Middle frontal gyrus (tissue), 1 donor: ENCODE results near the gene TEAD3.

ENCODE experiments used
- DNase-seq: peaks from one replicate; pipeline ENCODE4 v3.0.0-alpha.2; 2015; ENCODE audit warnings: low spot score; ENCODE audit errors: extremely low spot score

TEAD3 gene

DNA sequence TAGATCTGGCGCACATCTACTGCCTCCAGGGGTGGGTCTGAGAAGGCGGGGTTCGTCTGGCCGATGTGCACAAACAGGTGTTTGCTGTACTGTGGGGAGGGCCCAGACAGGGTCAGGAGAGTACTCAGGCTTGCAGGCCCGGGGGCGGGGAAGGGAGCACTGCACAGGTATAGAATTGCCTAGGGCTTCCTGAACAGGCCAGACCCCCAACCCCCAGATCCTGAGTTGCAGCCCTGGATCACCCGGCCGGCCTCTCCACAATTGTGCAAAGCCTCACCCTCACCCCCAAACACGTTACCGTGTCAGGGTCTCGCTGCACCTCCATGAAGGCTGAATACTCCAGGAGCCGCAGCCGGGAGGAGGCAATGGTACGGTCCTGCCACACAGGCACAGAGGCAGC, 20.9 kb downstream of the TEAD3 start:
- DNase-seq = no peak

DNA sequence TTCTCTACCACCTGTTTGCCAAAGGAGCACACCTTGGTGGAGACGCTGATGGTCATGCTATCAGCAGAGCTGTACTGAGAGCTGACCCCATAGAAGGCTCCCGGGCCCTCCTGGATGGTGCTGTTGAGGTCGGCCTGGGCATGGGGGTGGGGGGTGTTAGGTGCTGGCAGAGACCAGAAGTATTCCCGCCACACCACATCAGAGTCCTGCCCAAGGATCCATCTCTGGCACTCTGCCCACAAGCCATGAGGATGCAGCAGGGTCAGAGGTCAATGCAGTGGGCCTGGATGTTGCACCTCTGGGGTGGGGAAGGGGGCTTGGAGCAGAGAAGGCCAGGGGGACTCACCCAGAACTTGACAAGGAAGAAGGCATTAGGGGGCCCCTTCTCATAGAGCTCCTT, 21.3 kb downstream of the TEAD3 start:
- DNase-seq = no peak

DNA sequence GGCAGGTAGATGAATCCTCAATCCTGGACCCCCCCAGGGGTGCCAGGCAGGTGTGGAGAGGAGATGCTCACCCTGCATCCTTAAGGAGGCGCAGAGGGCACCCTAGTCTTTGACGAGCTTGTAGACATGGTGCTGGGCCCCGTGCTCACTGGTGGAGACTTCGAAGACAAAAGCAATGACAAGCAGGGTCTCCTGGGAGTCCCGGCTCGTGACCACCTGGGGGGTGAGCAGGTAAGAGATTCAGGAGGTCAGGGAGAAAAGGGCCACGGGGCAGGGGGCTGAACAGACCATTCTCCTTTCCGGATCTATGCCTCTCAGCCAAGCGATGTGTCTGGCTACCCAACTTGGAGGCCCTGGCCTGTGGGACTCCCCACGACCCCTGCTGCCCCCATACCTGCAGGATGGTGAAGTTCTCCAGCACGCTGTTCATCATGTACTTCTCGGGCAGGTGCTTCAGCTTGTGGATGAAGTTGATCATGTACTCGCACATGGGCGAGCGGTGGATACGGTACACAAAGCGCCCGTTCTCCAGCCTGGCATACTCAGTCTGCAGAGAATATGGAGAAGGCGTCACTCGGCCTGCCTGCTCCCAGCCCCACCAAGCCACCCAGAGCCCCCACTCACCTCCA, 21.8 kb downstream of the TEAD3 start:
- DNase-seq = no peak

DNA sequence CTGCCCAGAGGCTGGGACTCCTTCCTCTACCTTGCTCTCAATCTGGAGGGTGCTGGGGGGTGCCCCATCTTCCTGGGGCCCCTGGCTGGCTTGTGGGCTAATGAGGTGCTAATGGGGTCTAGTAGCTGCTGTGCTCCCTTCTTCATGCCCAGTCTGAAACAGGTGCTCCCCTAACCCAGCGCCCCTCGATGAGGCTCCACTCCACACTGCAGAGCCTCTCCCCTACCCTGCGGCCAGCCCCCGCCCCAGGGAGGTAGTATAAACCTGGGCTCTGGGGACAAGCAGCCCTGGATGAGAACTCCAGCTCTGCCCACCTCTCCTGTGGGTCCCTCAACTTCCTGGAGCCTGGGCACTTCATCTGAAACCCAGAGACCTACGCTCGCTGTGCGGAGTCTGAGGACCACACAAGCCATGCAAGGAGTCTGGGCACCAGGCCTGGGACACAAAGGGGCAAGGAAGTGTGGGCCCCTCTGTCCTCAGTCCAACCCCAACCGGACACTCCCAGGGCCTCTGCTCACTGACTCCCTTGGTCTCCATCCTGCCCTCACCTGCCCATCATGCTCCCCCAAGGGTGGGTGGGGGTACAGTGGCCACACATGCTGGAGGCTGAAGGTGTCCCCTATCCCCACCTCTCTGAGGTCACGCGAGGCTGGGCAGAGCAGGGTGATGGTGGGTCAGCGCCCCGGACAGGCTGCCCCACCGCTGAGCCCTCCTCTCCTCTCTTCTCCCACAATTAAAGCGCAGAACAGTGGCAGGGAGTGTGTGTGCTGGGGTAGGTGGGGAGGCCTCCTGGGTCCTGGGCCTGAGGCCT, 22.5 kb downstream of the TEAD3 start:
- DNase-seq = no peak

DNA sequence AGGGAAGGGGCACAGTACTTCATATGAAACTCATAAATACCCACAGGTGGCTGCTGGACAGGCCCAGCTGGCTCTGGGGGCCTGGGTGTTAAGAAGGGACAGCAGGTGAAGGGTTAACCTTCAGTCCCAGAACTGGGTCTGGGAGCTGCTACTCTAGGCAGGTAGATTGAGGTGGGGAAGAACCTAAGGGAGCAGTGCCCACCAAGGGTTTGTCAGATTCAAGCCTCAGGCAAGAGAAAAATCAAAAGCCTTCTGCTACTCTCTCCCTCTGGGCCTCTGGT, 23.1 kb downstream of the TEAD3 start:
- no peak for DNase-seq

DNA sequence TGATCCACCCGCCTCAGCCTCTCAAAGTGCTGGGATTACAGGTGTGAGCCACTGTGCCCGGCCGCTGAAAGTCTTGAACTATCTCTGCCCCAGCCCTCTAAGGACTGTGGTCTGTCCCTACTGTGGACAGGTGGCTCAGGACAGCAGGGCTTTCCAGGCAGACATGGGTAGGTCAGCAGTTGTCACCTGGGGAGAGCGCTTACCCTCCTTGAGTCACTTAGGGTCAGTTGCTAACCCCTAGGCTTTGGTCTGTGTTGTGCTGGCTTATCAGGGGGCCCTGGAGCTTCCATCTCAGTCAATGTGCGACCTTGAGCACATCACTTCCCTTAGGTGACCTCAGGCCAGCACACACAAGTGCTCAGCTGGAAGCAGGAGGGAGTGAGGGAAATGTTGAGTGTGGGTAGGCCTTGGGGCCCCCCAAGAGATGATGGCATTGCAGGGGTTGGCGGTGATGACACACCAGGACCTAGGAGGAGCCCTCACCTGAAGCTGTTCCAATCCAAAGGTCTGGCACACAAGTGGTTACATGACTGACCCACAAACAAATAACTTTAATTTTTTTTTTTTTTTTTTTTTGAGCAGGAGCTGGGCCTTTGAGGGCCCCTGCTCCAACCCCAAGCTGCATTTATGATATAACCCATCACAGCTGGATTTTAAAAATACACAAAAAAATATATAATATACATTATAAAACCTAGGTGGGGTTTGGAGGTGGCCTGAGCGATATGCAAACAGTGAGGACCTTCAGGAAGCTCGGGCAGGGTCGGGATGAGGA, 23.6 kb downstream of the TEAD3 start:
- DNase-seq = no peak

DNA sequence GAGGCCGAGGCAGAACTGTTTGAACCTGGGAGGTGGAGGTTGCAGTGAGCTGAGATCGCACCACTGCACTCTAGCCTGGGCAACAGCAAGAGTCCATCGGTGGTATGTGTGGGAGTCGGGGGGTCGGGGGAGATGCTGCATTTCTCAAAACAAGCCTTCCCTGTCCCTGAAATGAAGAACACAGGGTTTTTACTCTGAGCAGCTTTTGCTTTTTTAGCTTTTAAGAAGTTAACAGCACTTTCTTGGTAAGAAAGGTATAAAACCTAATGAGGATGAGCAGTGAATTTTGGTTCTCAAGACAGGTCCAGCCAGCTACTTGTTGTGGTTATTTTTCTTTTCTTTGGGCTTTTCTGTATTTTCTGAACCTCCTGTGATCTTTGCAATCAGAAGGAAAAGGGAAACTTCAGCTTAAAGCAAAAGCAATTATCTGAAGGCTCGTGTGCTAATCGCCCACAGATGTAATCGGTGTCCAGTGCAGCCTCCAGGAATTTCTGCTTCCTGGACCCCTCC, 25.0 kb downstream of the TEAD3 start:
- no peak for DNase-seq

DNA sequence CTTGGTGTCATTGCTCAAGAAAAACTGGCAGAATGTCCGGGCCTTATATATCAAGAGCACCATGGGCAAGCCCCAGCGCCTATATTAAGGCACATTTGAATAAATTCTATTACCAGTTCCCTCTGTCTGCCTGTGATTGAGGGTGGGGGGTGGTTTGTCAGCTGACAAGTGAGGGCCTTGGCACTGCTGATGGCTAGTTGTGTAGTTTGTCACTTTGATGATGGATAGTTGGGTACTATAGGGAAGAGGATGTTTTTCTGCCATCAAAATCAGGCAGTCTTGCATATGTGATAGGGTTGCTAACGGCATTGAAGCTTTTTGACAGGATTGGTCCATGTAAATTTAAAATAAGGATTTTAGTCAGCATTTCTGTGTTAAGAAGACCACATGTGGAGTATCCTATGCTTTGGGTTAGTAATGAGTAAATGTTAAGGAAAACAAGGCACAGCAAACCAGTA, 26.2 kb downstream of the TEAD3 start:
- DNase-seq = no peak

DNA sequence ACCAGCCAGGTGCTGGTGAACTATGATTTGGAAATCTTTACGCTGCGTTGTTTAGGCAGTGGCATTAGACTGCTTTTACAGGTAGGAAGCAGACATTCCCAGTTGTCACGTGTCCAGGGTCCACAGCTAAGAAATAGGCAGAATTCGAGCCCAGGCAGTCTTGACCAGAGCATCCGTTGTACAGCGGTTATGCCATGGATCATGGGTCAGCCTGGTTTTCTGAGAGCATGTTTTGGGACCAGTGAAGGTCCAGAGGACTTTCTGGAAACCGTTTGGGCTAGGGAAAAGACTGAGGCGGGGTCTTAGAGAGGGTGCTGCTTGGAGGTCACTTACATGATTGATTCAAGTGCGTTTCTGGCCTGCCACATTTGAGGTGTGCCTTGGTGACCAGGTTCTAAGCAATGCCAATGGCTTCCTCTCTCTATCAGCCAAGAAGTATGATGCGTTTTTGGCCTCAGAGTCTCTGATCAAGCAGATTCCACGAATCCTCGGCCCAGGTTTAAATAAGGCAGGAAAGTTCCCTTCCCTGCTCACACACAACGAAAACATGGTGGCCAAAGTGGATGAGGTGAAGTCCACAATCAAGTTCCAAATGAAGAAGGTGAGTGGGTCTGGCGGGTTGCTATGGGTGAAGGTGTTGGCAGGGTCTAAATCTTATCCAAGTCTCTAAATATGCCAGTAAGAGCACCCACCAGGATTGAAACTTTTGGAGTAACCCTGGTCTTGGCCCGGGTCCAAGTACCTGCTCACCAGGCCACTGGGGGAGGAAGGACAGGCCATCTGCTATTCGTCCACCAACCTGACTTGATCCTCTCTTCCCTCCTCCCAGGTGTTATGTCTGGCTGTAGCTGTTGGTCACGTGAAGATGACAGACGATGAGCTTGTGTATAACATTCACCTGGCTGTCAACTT, 26.9 kb downstream of the TEAD3 start:
- no peak for DNase-seq

DNA sequence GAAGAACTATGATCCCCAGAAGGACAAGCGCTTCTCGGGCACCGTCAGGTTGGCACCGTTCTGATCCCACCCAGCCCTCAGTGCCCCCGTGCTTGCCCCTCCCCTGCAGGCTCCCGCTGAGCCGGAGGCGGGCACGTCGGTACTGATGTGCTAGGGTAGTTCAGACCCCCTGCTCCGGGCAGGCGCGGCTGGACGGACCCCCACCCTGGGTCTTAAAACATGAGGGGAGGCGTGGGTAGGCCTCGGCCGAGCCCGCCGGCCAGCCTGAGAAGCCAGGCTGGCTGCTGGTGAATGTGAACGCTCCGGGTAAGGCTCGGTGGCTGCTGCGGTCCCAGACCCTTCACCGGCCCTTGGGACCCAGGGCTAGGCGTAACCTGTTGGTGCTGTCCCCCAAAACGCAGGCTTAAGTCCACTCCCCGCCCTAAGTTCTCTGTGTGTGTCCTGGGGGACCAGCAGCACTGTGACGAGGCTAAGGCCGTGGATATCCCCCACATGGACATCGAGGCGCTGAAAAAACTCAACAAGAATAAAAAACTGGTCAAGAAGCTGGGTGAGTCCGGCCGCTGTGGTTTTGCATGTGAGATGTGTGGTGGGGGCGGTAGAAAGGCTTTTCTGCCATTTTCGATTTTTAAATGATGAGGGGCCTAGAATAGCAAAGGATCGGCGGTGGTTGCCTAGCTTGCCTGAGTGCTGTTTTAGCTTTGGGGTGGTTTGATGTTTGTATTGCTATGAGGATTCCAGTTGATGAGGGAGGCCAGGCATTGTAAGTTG, 27.7 kb downstream of the TEAD3 start:
- no peak for DNase-seq

DNA sequence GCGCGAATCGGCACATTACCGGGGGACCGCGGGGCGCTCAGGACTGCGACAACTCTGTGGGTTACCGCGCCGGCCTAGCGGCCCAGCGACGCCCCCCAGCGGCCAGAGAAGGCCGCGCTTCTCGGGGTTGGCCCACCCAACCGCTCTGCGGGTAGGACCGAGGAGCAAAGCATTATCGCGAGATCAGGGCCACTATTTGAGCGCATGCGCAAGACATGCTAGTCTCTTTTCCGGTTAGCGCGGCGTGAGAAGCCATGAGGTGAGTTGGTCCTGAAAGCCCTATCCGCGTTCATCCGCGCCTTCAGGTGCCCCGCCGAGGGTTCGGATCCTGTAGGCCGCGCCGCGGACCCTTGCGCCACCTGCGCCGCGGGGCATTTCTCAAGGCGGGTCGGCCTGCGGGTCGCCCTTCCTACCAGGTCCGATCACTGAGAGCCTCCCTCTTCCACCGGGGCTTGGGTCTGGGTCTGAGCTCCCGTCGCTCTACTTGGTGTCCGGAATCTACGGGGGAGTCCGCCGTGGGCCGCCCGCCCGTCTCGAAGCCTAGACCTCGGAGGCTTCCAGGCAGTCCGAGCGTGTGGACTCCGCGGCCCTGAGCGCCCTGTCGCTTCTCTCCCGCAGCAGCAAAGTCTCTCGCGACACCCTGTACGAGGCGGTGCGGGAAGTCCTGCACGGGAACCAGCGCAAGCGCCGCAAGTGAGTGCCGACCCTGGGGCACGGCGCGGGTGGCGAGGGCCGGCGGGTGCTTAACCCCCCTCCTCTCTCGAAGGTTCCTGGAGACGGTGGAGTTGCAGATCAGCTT, 28.5 kb downstream of the TEAD3 start, which contains the start of gene RPL10A:
RPL10A (plus strand) TSS at position 221 of the 799 bp plus-strand sequence; CDS start at position 255, 34 bp downstream.
- DNase-seq = peak; percentile 97

DNA sequence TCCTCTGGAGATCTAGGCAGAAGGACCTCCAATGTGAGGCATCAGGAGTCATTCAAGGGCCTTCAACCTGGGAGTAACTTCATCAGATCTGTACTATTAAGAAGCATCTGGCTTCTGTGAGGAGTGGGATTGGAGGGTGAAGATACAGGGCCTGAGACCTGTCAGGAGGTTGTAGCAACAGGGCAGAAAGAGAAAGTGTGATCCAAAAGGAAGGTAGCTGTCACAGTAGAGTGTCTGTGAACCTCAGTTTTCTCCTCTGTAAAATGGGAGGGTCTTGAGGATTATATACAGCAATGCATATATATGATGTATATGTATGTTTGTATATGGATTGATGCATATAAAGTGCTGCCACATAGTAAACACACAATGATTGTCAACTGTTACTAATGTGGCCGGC, 31.2 kb downstream of the TEAD3 start:
- DNase-seq = no peak

DNA sequence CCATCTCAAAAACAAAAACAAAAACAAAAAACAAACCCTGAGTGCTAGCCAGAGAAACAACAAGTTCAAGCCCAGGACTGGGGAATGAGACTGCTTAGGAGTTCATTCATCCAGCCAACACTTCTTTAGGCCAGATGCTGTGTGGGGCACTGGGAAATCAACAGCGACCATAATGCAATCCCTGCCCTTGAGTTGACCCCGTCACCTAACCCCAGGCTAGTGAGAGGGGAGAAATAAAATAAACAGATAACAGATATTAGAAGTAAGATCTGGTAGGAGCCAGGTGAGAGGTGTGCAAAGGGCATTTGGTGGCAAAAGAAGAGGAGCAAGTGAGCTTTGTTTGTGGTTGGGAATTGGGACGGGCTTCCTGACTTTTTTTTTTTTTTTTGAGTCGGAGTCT, 33.6 kb downstream of the TEAD3 start:
- DNase-seq = no peak

DNA sequence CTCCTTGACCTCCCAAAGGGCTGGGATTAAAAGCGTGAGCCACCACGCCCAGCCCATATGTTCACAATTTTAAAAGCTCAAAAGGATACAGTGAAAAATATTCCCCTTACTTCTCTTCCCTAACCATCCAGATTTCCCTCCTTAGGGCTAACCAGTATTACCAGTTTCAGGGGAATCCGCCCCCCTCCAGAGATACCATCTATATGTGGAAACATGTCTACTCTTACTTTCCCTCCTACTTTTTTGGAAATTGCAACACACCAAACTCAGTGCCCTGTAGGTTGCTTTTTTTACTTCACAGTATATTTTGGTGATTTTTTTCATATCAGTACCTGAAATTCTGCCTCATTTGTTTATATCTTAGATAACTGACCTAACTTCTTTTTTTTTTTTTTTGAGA, 35.6 kb downstream of the TEAD3 start:
- DNase-seq = no peak

DNA sequence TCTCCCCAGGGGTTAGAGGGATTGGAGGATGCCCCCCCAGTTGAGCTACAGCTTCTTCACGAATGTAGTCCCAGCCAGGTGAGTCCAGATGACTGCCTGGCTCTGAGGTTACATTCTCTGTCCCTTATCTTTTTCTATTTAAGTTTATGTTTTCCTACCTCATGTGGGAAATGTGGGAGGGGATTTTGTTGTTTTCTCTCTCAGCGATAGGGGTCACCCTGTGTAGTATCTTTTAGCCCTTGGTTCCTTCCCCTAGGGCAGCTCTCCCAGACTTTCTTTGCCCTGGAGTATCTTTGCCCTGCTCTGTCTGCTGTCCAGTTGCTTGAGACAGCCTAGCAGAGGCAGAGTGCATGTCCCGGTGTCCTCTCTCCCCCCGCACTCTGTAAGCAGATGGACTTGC, 39.0 kb downstream of the TEAD3 start:
- DNase-seq = no peak

DNA sequence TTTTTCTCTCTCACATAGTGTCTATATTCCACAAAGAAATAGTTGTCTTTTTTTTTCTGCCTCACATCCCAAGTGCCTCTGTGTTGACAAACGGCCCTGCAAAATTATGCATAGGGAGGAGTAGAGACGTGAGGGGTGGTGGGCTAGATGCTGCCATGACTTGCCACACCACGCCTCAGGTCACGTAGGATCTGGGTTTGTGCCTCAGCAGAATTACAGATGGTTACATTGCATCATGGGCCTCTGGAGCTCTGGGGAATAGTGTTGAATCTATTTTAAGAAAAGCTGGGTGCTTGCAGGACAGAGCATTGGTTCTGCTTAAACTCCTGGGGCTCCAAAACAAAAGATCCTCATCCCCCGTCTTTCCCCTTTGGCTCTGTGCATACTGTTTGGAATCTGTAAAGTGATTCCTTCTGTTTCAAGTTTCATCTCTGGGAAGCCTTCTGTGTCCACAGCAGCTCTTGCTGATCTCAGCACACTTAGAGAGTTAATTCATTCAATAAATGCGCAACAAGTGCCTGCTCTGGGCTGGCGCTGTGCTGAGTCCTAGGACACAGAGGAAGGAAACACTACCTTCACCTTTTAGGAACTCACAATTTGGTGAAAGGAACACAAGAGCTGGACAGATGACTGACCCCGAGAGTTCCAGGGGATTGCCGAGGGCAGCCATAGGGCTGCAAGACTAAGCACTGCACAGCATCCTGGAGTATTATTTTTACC, 42.3 kb downstream of the TEAD3 start:
- no peak for DNase-seq

DNA sequence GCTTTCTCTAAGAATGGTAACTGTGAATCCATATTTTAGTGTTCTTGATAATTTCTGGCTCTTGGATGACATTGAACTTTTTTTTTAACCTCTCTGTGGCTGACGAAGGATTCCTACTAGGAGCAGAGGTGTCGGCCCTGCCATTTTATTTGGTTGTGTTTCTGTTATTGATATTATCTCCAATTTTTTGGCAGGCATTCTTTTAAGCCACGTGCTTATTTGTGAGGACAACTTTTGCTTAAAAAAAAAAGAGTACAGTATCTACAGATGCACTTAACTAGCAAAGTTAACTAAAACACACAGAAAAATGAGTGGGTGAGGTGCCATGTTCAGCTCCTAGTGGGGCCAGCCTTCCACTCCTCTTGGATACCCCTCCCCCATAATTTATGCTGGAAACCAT, 43.6 kb downstream of the TEAD3 start:
- no peak for DNase-seq

DNA sequence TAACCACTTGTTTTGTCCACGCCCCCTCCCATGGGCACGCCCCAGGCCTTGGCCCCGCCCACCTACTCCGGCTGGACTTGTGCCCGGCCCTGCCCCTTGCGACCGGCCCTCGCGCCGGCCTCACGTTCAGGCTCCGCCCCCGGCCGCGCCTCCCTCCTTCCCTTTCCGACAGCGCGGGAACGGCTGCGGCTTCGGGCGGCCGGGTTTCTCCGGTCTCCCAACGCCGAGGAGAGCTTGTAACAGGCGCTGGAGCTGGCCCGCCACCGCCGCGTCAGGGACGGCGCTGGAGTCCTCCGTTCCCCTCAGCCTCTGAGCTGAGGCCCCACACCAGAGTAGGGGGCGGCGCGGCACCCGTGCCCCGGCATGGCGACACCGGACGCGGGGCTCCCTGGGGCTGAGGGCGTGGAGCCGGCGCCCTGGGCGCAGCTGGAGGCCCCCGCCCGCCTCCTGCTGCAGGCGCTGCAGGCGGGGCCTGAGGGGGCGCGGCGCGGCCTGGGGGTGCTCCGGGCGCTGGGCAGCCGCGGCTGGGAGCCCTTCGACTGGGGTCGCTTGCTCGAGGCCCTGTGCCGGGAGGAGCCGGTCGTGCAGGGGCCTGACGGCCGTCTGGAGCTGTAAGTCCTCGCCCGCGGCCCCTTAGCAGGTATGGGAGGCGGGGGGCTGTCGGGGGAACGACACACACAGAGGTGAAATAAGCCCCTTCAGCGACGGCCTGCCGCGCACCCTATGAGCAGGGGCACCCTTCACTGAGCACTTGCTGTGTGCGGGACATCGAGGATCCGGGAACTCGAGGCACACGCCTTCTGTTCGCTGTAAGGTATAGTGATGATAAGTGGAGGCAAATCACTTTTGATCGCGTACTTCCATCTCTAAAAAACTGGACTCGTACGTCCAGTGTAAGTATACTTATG, 44.4 kb downstream of the TEAD3 start, which contains the start of gene FANCE:
FANCE (plus strand) TSS at position 156 of the 908 bp plus-strand sequence; CDS start at position 364, 208 bp downstream.
- DNase-seq = peak; percentile 75
